ENCODE results near the gene MPRIP.

DNA sequence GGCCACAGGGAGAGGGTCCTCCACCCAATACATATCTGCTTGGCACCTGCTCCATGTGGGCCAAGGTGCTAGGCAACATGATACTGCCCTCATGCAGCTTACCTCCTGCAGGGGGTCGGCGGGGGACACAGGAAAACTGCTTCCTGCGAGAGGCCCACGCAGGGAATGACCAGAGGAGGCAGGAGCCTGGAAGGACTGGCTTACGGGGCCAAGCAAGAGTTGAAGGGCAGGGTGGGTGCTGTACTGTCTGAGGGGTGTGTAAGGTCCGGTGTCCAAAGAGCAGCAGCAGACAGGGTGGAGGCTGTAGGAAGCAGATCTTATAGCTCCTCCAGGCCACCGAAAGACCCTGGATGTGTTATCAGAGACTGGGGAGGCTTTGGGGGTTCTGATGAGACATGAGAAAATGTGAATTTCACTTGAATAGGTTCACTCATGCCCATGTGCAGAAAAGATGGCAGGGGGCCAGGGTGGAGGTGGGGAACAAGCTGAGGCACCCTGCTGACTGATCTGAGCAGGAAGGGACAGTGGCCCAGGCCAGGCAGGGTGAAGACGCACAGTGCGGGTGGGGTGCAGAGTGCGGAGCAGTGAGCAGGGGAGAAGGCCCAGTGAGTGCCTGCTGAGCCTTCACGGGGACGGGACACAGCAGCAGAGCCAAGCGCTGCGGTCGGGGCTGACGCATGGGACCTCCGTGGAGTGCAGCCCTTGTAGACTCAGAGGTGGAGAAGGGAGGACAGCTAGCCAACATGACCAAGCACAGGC, 186.4 kb downstream of the MPRIP start:
- TF ChIP-seq, protein P1, sequence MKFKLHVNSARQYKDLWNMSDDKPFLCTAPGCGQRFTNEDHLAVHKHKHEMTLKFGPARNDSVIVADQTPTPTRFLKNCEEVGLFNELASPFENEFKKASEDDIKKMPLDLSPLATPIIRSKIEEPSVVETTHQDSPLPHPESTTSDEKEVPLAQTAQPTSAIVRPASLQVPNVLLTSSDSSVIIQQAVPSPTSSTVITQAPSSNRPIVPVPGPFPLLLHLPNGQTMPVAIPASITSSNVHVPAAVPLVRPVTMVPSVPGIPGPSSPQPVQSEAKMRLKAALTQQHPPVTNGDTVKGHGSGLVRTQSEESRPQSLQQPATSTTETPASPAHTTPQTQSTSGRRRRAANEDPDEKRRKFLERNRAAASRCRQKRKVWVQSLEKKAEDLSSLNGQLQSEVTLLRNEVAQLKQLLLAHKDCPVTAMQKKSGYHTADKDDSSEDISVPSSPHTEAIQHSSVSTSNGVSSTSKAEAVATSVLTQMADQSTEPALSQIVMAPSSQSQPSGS (CRISPR knock-in tag; IDR thresholded peaks at IDR 0.05; ENCODE audit: borderline replicate concordance, low read depth), result no peak
- no peak for TF ChIP-seq SMAD4 (CRISPR knock-in tag; IDR thresholded peaks at IDR 0.05)
